Fibroblast of skin of right quadriceps (primary cell): ENCODE results near the gene HSD17B14.
A peak's percentile ranks its signal among the peaks of the same experiment; 100 is the strongest.
"Not testable (repeated sequence)": the region's sequence is repeated elsewhere in the genome, so short reads cannot be mapped to it uniquely, and the experiment has no call there.

Experiments
- DNase-seq: peaks from one replicate; pipeline ENCODE4 v3.0.0-alpha.2; 2013

HSD17B14 gene

DNA sequence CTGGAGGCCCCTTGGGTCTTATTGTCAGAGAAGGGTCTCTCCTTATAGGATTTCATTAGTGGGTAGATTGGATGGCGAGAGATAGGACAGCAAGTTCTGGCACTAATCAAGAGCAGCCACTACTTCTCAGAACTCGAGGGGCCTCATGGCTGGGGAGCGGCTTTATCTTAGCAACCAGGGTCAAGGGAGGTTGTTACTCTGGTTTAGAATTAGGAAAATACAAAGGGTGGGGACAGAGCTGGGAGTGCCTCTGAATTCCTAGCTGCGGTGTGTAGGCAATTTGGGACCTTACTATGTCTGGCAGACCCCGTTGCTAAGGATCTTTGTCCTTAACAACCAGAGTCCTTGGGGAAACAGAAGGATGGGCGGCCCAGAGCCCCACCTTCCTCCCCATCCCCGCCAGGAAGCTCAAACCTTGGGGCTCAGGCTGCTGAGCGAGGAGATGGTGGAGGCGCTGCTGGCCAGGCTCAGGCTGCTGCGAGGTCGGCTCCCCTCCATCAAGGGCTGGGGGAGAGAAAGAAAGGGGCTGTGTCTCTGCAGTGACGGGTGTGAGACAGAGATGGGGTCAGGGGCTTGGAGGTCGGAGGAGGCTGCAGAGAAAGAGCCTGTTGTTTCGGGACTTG, 30.9 kb upstream of the HSD17B14 start:
- DNase-seq, result no peak

DNA sequence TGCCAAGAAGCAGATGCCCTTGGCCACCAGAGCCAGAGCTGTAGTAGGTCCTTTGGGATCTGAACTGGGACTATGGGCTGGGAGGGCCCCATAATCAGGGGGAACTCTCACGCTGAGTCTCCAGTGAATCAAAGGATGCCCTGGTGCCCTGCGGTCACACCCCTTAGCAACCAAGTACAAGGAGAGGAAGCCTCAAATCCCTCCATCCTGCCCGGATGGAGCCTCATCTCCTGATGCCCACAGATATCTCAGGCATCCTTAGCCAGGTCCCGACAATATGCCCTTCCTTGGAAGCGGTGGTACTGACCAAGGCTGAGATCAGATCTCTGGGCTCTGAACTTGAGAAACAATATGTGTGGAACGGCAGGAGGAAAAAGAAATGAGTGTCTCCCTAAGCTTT, 30.4 kb upstream of the HSD17B14 start:
- no peak for DNase-seq

- no peak for DNase-seq
Observed at GRCh38 chr19:48862827-48863226, 26.5 kb upstream of the HSD17B14 start.

DNA sequence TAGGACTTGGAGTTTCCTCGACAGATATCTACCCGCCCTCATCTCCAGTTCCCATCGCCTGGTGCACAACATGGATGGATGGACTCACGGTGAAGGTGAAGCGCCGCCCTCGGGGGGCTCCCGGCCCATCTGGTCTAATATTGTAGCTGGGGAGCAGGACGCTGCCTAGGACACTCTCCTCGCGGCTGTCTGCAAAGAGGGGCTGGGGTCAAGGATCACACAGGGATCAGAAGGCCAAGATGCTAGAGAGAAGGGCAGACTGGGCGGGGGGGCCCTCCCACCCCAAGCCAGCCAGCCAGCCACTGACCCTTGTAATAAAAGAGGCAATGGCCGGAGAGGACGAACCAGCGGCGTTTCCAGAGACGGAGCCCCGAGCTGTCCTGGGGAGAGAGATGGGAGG, 25.0 kb upstream of the HSD17B14 start:
- DNase-seq, result no peak

- DNase-seq, result no peak
Observed at GRCh38 chr19:48859711-48860572, 23.7 kb upstream of the HSD17B14 start.

DNA sequence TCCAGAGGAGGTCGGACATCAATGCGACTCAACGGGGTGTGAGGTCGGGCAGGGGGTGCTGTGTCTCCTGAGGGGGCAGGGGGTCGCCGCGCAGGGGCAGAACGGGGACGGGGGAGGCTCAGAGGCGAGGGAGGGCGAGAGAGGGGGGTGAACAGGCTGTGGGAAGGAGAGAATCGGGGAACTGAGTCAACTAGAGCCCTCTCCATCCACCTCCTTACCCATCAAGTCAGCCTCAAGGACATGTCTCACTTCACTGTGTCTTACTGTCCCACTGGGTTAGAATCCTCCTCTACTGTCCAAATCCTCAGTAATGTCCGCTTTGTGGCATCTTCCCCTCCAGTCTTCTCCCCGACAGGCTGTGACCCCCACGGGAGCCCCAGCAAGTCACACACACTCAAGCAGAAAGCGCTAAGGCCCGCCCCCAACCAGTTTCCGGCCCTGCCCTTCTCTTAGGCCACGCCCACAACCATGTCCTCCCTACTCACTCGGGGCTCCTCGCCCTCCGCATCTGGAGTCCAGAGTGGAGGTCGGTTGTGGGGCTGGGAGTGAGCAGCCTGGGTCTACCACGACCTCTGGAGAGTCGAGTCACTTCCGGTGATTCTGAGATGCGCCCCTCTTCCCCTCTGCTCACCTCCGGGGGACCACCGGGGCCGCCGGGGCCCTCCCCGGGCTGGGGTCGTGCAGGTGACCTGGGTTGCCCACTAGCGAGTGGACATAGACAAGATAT, 22.9 kb upstream of the HSD17B14 start:
- no peak for DNase-seq

DNA sequence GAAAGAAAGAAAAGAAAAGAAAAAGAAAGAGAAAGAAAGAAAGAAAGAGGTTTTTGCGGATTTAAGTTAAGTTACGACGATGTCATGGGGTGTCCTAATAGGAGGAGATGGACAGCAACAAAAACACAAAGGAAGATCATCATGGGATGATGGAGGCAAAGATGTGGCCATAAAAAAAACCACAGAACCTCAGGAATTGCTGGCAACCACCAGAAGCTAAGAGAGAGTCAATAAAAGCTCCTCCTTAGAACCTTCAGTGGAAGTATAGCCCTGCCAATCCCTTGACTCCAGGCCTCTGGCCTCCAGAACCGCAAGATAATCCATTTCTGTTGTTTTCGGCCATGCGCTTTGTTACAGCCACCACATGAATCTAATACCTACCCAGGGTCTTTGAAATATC, 20.6 kb upstream of the HSD17B14 start:
- peak; percentile 38 for DNase-seq

DNA sequence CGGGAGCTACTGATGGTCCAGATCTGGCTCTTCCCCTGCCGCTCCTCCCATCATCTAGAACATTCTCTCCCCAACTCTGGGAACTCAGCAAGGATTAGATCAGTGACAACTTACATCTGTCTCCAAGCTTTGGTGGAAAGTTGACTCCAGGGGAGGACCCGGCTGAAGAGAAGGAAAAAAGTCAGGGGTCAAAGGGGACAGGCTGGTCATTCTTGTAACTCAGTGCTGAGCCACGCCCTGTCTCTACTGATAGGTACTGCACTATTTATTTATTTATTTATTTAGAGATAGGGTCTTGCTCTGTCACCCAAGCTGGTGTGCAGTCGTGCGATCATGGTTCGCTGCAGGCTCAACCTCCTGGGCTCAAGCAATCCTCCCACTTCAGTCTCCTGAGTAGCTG, 17.8 kb upstream of the HSD17B14 start:
- no peak for DNase-seq

- no peak for DNase-seq
Observed at GRCh38 chr19:48853483-48853882, 17.2 kb upstream of the HSD17B14 start.

DNA sequence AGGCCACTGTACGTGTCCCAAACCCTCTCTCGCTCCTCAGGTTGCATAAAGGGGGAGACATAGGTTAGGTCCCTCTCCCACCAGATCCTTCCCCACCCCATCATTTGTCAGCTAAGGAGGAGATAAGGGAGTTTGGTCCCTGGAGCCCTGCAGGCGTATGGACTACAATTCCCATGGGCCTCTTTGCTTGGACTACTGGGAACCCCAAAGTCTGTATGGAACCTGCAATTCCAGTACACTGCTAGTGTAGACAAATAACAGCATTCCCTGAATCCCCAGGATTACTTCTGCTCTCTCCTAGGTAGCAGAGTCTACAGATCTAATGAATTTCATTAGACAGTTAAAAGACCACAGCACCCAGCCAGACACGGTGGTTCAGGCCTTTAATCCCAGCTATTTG, 16.0 kb upstream of the HSD17B14 start:
- DNase-seq, result no peak

- DNase-seq, result not testable (repeated sequence)
Observed at GRCh38 chr19:48846659-48847058, 10.4 kb upstream of the HSD17B14 start.

DNA sequence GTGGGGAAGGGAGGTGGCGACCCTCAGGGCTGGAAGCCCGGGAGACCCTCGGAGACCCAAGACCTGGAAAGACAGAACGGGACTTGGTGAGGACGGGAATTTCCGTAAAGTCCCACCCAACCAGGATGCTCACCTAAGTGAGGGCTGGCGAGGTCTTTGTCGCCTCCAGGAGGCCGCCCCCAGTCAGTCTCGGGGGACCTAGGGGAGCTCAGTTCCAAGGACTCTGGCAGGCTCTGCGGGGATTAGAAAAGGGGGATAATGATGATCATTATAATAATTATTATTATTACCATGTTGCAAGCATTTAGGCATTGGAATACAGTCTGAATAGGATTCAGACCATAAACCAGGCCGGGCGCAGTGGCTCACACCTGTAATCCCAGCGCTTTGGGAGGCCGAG, 9.1 kb upstream of the HSD17B14 start:
- DNase-seq, result no peak

DNA sequence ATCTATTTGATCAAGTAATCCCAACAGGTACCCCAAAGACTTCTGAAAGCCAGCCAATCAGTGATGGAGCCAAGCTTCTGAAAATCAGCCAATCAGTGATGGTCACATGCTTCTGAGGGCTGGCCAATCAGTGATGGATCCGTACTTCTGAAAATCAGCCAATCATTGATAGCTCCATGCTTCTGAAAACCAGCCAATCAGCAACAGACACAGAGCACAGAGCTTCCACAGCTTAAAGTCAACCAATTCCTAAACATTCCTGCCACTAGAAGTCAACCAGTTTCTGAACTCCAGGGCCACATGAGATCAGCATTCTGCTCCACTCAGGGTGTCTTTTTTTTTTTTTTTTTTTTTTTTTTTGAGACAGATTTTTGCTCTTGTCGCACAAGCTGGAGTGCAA, 8.2 kb upstream of the HSD17B14 start:
- peak; percentile 62 for DNase-seq

DNA sequence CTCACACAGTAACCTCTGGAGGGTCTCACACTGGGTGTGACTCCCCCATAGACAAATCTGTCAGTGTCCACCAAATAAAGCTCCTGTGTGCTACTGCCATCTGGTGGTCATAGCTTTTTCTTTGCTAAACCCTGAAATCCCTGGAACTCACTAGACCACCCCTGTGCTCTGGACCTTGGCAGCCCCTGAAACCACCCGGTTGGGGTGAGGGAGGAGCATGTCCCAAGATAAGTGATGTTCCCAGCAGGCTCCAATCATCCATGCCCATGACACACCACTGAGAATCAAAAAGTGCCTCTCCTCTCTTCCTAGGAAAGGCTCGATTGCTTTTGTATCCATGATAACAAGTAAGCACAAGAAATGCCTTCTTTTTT, 6.5 kb upstream of the HSD17B14 start:
- DNase-seq, result peak; percentile 49

GRCh38 chr19:48841571-48841970, 5.3 kb upstream of the HSD17B14 start:
- no peak for DNase-seq

DNA sequence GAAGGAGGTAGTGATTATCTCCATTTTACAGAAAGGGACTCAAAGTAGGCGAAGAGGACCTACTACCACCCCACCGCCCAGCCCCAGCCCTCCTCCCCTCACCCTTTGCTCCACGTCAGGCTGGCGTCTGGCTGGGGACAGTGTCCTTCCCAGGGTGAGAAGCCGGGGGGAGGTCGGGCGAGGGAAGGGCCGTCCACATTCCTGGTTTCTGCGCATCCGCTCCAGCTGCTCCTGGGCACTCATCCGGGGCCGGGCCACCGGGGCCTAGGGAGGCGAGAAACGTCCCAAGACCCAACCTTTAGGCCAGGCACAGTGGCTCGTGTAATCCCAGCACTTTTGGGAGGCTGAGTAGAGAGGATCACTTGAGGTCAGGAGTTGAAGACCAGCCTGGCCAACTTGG, 4.8 kb upstream of the HSD17B14 start:
- DNase-seq, result no peak

GRCh38 chr19:48837687-48838086, 1.4 kb upstream of the HSD17B14 start:
- no peak for DNase-seq

DNA sequence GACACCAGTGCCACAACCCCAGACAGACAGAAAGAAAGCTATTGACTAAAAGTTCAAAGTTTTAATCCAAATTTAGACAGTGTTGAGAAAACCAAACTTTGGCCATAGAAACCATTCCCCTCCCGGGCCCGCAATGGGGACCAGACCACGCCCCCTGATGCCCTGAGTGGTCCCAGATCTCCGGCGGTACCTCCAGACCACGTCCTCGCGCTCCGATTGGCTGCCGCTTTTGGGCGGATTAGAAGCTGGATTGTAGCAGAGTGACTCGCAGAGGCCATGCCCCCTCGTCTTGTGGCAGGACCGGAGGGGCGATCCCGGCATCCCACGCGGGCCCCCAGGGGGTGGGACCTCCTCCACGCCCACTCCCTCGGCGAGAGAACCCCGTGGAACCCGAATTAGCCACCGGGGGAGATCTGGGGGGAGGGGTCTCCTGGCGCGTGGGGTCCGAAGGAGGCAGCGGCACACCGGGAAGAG, 797 bp upstream of the HSD17B14 start:
- DNase-seq, result peak; percentile 92

DNA sequence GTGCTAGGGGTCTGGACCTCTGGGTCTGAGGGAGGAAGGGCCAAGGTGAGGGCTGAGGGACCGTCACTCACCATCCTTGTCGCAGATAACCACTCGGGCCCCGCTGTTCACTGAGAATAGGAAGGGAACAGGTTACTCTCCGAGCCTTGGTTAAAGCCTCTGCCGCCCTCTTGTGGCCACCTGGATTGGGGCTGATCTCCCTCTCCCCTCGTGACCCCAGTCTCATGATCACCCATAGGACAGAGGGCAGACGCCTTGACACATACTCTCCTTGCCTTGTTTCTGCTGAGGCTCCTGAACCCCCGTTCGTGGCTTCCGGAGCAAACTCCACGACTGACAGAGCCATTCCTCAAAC, 580 bp downstream of the HSD17B14 start:
- DNase-seq, result peak; percentile 72

DNA sequence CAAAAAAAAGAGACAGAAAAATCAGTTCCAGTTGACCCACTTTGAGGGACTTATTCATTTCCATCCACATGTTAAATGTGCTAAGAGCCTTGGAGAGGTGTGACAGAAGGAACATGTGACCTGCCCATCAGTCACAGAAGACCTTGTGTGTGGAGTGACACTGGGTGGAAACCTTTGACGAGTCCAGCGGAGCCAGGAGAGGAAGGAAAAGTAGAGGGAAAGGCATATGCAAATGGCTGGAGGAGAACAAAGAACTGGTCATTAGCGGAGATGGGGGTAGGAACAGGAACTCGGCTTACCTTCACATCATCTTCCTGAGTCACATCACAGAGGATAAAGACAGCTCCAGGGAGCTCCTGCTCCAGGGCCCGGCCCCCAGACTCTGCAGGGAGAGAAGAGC, 2.3 kb downstream of the HSD17B14 start:
- no peak for DNase-seq

DNA sequence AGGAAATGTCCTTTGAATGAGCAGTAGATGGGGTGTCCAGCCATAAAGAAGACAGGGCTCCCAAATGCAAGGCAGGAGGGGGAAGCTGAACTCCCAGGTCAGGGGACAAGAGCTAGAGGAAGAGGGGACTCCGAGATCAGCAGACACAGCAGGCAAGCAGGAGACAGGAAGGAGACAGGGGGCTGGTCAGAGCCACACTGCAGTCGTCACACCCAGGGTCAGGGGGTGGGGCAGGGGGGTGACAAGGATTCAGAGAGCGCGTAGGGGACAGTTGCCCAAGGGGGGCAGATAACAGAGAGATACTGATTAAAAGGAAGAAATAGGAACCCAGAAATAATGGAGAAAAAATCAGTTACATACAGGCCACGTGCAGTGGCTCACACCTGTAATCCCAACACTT, 3.2 kb downstream of the HSD17B14 start:
- DNase-seq, result no peak

DNA sequence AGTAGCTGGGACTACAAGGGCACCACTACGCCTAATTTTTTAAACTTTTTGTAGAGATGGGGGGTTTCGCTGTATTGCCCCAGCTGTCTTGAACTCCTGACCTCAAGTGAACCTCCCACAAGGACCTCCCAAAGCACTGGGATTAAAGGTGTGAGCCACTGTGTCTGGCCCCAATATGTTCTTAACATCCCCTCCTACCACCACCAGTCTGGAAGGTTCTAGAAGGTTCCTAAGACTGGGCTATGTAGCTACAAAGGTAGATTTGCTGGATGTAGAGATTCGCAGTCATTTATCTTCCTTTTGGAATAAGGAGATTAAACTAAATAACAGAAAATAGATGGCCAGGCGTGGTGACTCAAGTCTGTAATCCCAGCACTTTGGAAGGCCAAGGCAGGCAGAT, 5.3 kb downstream of the HSD17B14 start:
- no peak for DNase-seq

DNA sequence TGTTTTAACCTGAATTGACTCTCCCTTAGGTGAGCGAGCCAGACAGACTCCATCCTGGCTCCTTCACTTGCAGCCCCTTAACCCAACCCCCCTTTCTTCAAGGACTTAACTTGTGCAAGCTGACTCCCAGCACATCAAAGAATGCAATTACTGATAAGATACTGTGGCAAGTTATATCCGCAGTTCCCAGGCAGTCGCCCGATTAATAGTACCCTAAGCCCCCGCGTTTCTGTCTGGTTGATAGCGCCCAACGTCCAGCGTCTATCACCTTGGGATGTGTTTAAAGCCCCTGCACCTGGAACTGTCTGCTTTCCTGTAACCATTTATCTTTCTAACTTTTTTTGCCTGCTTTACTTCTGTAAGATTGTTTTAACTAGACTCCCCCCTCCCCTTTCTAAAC, 6.2 kb downstream of the HSD17B14 start:
- no peak for DNase-seq

DNA sequence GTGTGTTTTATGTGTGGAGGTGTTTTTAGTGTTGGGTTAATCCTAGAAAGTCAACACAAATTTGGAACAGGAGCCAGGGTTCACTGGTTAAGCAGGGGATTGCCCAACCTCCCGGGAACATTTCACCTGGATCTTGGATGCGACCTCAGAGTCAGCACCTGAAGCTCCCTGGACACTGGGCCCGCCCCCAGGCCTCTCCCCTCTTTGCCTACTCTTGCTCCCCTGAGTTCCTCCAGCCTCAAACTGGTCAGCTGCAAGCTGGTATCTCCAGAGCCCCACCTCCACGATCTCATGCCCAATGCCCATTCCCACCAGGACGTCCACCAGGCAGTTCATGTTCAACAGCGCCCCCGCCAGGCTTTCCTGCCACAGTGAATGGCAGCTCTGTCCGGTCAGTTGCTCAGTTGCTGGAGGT, 9.7 kb downstream of the HSD17B14 start:
- no peak for DNase-seq
